Measurements from ENCODE around the gene METRNL.

- TF ChIP-seq CTCF (IDR thresholded peaks at IDR 0.05) (no peak), POLR2AphosphoS5 (IDR thresholded peaks at IDR 0.05; ENCODE audit: insufficient read depth in 1 of 2, low read depth in 1 of 2) (no peak), POLR2A (IDR thresholded peaks at IDR 0.05) (no peak)
These were observed 41.6 kb upstream of the METRNL start for GRCh38 chr17:83037874-83038165.
